Spinal cord (tissue), 10 donors: Measurements from ENCODE around the gene AGBL4. TPM values are rescaled to one million over a fixed set of nuclear protein-coding genes. Genes with fewer than 3 reads are reported as not detected.

Experiments used
- DNase-seq, 6 donors: peaks; one replicate each; pipeline versions ENCODE4 v3.0.0 to v3.0.0-alpha.2; 2013 to 2015; ENCODE audit warnings: low spot score in 6 of 6, low read depth in 4 of 6
- H3K27ac ChIP-seq: one replicate; pipeline ENCODE4 v1.5.1; 2013; ENCODE audit warnings: low read depth, low read length, control low read depth
- H3K27me3 ChIP-seq: one replicate; pipeline ENCODE4 v1.6.1; 2013; ENCODE audit warnings: low read length; ENCODE audit not compliant: control insufficient read depth, insufficient read depth
- H3K36me3 ChIP-seq: one replicate; pipeline ENCODE4 v1.6.1; 2013; ENCODE audit warnings: low read length; ENCODE audit not compliant: control insufficient read depth, insufficient read depth
- H3K4me1 ChIP-seq: one replicate; pipeline ENCODE4 v1.6.1; 2013; ENCODE audit warnings: low read length; ENCODE audit not compliant: control insufficient read depth, insufficient read depth
- H3K4me3 ChIP-seq: one replicate; pipeline ENCODE4 v1.5.1; 2013; ENCODE audit warnings: low read depth, low read length, control low read depth
- H3K9me3 ChIP-seq: one replicate; pipeline ENCODE4 v1.6.1; 2013; ENCODE audit warnings: low read length; ENCODE audit not compliant: control insufficient read depth, insufficient read depth
- WGBS: methylation state at CpG from one replicate; pipeline ENCODE4 v1.1.5; 2013; ENCODE audit warnings: missing lambda C conversion rate; ENCODE audit not compliant: insufficient coverage; 5-methylcytosine and 5-hydroxymethylcytosine counted together
- polyA plus RNA-seq, 2 donors: library from polyadenylated mRNA; unstranded; fragments of 120-200 nt; gene quantifications; one replicate each; pipeline ENCODE4 v1.2.1, GENCODE V29; 2013; ENCODE audit not compliant: insufficient read length in 2 of 2
- total RNA-seq, 2 donors: library from RNA; depleted of rRNA in 1 of 2; stranded (reverse); fragments of 120-200 nt in 1 of 2; fragments of >200 nt in 1 of 2; gene quantifications; one replicate each; pipeline versions ENCODE4 v1.2.3 to v1.2.4, GENCODE V29; 2013 to 2014
- donor health status: healthy.

AGBL4 gene
- total and polyA plus RNA-seq, 4 donors: 3.8 to 6.8 (median 4.7) TPM

DNA sequence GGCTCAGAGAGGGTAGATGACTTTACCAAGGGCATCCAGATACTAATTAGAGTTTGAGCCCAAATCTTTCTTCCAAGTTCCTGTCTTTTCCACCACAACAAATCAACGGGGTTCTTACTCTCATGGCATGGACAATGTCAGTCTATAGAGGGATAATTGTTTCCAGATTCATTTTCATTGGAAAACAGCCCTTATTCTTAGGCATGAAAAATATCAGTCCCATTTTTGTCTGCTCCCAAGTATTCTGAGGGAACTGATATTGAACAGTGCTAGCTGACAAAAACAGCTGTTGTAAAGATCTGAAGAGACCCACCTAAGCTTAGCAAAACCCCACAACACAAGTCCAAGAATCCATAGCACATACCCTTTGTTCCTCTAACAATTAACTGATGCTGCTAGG lies 898.0 kb downstream of the AGBL4 start:
- Histone ChIP-seq H3K36me3 (no peaks in the 10 kb centered on the region), H3K27ac (no peak overlapping the region), H3K27me3 (no peaks in the 10 kb centered on the region), H3K4me3 (no peak overlapping the region), H3K4me1 (no peaks in the 10 kb centered on the region), H3K9me3 (no peaks in the 10 kb centered on the region)
- WGBS: no CpG with 5 or more reads among the region's 1 CpG
- DNase-seq: no peak

- Histone ChIP-seq H3K4me1 (no peaks in the 10 kb centered on the region), H3K9me3 (no peaks in the 10 kb centered on the region), H3K27me3 (no peaks in the 10 kb centered on the region), H3K4me3 (no peak overlapping the region), H3K27ac (no peak overlapping the region), H3K36me3 (no peaks in the 10 kb centered on the region)
- WGBS: no CpG with 5 or more reads among the region's 1 CpG
- no peak for DNase-seq
These were observed 911.8 kb downstream of the AGBL4 start for GRCh38 chr1:49111931-49112330.

DNA sequence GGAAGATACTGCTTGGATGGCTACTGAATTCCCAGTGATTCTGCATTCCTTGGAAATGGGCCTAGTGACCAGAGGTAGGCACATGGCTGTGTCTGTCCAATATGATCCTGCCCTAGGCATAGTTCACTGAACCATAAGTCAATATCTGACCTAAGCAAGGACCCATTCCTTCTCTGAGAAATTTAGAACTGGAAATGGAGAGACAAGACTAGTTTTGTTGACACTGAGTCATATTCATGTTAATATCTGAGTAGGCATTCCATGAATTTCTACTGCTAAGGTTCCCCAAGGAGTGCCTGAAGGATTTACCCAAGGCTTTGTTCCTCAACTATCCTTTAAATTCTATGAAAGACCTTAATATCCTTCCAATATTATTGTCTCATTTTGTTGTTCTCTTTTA lies 917.3 kb downstream of the AGBL4 start:
- Histone ChIP-seq H3K9me3 (no peaks in the 10 kb centered on the region), H3K27ac (no peak overlapping the region), H3K27me3 (no peaks in the 10 kb centered on the region), H3K4me3 (no peak overlapping the region), H3K36me3 (no peaks in the 10 kb centered on the region), H3K4me1 (no peaks in the 10 kb centered on the region)
- DNase-seq: no peak

DNA sequence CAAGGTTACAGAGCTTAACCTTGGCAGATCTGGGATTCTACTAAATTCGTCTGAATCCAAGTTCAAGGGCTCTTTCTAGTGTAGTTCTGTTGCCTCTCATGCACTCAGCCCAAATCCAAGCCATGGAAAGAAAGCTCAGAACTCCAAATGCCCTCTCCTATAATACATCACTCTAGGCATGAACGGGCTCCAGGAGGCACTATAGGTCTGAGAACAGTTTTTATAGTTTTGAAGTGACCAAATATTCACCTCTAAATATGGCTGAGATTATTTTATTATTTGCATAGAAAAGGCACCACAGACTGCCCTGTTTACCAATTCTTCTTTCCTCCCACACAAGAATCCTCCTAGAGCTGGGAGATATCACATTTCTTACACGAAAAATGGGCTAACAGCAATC lies 919.2 kb downstream of the AGBL4 start:
- DNase-seq: no peak
- WGBS: 67% methylated on average over 1 of the region's 3 CpGs
- Histone ChIP-seq H3K27ac (no peak overlapping the region), H3K36me3 (no peaks in the 10 kb centered on the region), H3K4me3 (no peak overlapping the region), H3K9me3 (no peaks in the 10 kb centered on the region), H3K4me1 (no peaks in the 10 kb centered on the region), H3K27me3 (no peaks in the 10 kb centered on the region)

GRCh38 chr1:49102752-49103151 lies 921.0 kb downstream of the AGBL4 start:
- Histone ChIP-seq H3K9me3 (no peaks in the 10 kb centered on the region), H3K36me3 (no peaks in the 10 kb centered on the region), H3K4me1 (no peaks in the 10 kb centered on the region), H3K27me3 (no peaks in the 10 kb centered on the region), H3K27ac (no peak overlapping the region), H3K4me3 (no peak overlapping the region)
- DNase-seq: no peak

DNA sequence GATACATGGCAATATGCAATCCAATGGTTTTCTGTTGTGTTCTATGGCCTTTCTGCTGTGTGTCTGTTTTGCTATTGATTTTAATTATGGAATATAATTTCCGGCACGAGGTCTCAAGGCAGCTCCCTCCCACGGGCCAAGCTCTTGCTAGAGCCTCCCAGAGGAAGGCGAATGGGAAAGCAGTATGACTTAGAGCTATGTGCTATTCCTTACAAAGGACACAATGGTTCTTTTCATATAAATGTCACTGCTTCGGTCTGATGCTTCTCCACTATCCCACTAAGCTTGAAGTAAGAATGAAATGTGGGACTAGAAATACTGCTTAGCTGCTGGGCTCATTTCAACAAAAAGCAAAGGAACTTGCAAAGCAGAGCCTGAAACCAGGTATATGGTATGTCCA lies 924.9 kb downstream of the AGBL4 start:
- DNase-seq: peak in 1 of 6 donors; percentile 4
- Histone ChIP-seq H3K36me3 (no peaks in the 10 kb centered on the region), H3K4me1 (no peaks in the 10 kb centered on the region), H3K4me3 (no peak overlapping the region), H3K27ac (no peak overlapping the region), H3K9me3 (no peaks in the 10 kb centered on the region), H3K27me3 (no peaks in the 10 kb centered on the region)
- no CpG with 5 or more reads among the region's 5 CpGs for WGBS

DNA sequence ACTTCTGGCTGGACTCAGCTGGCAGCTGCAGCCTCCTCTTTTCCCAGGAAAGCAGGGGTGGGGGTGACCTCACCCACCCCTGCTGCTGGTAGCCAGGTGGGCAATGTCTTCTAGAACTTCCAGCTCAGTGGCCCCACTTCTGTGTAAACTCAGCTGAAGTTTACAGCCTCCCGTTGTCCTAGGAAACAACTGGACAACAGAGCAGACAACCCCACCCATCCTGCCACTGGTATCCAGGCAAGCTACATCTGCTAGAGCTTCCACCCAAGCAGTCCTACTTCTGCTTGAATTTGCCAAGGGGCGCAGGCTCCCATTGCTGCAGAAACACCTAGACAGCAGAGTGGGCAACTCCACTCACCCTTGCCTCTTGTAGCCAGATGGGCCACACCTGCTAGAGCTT lies 937.4 kb downstream of the AGBL4 start:
- WGBS: 100% methylated on average over 2 of the region's 2 CpGs
- H3K9me3 ChIP-seq: peaks cover 3% of the 10 kb centered on the region
- no peaks in the 10 kb centered on the region for H3K27me3 ChIP-seq
- H3K4me1 ChIP-seq: no peaks in the 10 kb centered on the region
- no peaks in the 10 kb centered on the region for H3K36me3 ChIP-seq
- H3K4me3 ChIP-seq: no peak overlapping the region
- DNase-seq: no peak
- H3K27ac ChIP-seq: no peak overlapping the region

GRCh38 chr1:49085079-49085478 lies 938.7 kb downstream of the AGBL4 start:
- 57% methylated on average over 1 of the region's 3 CpGs for WGBS
- no peak for DNase-seq
- Histone ChIP-seq H3K27ac (no peak overlapping the region), H3K36me3 (no peaks in the 10 kb centered on the region), H3K4me1 (no peaks in the 10 kb centered on the region), H3K27me3 (no peaks in the 10 kb centered on the region), H3K9me3 (peaks cover 2% of the 10 kb centered on the region), H3K4me3 (no peak overlapping the region)

- Histone ChIP-seq H3K4me3 (no peak overlapping the region), H3K36me3 (no peaks in the 10 kb centered on the region), H3K27me3 (no peaks in the 10 kb centered on the region), H3K4me1 (no peaks in the 10 kb centered on the region), H3K9me3 (no peaks in the 10 kb centered on the region), H3K27ac (no peak overlapping the region)
- WGBS: 92% methylated on average over 1 of the region's 1 CpG
- no peak for DNase-seq
These were observed 963.0 kb downstream of the AGBL4 start for GRCh38 chr1:49060766-49061165.

DNA sequence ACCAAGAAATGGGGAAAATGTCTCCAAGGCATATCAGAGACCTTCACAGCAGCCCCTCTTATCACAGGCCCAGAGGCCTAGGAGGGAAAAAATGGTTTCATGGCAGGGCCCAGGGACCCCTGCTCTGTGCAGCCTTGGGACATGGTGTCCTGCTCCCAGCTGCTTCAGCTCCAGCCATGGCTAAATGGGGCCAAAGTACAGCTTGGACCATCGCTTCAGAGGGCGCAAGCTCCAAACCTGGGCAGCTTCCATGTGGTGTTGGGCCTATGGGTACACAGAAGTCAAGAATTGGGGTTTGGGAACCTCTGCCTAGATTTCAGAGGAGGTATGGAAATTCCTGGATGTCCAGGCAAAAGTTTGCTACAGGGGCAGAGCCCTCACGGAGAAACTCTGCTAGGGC lies 964.7 kb downstream of the AGBL4 start:
- Histone ChIP-seq H3K27me3 (no peaks in the 10 kb centered on the region), H3K4me1 (no peaks in the 10 kb centered on the region), H3K9me3 (no peaks in the 10 kb centered on the region), H3K4me3 (no peak overlapping the region), H3K27ac (no peak overlapping the region), H3K36me3 (no peaks in the 10 kb centered on the region)
- WGBS: 96% methylated on average over 3 of the region's 3 CpGs
- DNase-seq: no peak
